HG03342 (cell line): ENCODE measurements around the gene CA7.
"Not testable (repeated sequence)": the region's sequence is repeated elsewhere in the genome, so short reads cannot be mapped to it uniquely, and the experiment has no call there.

Experiments
- ATAC-seq: cut with Tn5 transposase; IDR thresholded peaks from one replicate; pipeline ENCODE4 v1.9.1; 2021; ENCODE audit warnings: mild to moderate bottlenecking, moderate library complexity; ENCODE audit not compliant: unreplicated experiment

CA7 gene

DNA sequence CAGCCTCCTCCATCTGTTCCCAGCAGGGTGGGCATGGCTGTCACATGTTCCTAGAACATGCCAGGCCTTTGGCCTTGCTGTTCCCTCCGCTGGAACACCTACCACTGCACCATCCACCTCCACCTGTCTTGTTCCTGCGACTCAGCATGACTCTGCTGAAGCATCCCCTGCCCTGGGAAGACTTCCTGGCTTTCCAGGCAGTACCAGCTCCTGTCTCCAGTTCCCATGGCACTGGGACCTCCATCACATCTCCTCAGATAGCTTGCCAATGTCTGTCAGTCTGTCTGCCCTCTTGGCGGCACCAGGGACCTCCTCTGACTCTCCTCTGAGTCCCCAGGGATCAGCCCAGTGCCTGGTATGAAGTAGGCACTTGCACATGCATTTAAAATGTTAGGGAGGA is 51.8 kb downstream of the CA7 start:
- ATAC-seq = no peak

DNA sequence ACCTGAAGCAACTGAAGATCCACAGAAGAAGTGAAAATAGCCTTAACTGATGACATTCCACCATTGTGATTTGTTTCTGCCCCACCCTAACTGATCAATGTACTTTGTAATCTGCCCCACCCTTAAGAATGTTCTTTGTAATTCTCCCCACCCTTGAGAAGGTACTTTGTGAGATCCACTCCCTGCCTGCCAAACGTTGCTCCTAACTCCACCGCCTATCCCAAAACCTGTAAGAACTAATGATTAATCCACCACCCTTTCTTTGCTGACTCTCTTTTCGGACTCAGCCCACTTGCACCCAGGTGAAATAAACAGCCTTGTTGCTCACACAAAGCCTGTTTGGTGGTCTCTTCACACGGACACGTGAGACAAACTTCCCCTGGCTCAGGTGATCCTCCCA is 52.5 kb downstream of the CA7 start:
- not testable (repeated sequence) for ATAC-seq

DNA sequence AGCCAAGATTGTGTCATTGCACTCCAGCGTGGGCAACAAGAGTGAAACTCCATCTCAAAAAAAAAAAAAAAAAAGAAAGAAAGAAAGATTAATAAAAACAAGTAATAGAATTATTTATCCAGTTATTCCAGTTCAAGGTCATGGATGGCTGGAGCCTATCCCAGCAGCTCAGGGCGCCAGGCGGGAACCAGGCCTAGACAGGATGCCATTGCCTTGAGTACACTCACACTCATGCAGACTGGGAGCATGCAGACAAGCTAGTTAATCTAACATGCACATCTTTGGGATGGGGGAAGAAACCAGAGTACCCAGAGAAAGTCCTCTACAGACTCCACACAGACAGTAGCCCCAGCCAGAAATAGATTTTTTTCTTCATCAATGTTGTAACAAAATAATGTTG is 54.0 kb downstream of the CA7 start:
- ATAC-seq = no peak

DNA sequence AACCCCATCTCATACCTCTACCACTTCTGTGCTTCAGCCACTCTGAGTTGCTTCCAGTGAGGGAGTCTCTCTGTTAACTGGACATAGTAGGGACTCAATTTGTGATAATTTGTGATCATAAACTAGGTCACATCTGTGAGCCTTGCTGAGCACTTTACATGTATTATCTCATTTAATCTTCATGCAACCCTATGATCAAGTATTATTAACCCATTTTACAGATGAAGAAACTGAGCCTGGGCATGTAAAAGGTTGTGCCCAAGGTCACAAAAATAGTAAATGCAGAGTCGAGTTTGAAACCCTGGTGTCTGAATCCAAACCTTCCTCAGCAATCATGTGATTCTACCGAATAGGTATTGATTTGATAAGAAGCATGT is 54.7 kb downstream of the CA7 start:
- no peak for ATAC-seq

DNA sequence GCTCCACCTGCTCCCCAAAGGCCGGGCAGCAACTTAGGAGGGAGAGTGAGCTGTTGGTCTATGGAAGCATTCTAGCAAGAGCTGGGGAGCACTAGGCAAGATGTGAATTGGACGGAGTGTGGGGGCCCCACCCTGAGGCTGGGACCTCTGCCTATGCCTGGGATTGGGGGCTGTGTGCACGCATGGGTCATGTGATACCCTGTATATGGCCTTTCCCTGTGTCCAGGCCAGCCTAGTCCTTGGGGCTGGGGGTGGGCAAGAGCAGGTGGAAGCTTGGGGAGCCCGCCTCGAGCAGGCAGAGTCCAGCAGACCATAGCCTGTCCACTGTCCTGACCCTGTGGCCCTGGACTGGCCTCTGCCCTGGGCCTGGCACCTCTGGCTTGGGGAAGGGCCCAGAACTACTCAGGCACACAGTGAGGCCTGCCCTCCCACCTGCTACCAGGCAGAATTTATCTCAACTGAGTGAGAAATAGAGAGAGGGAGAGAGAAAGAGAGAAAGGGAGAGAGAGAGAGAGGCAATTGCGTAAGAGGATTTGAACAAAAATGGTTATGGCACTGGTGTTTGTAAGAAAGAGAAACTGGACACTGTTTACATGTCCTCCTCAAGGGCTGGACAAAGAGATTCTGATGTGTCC is 55.2 kb downstream of the CA7 start:
- ATAC-seq = no peak

DNA sequence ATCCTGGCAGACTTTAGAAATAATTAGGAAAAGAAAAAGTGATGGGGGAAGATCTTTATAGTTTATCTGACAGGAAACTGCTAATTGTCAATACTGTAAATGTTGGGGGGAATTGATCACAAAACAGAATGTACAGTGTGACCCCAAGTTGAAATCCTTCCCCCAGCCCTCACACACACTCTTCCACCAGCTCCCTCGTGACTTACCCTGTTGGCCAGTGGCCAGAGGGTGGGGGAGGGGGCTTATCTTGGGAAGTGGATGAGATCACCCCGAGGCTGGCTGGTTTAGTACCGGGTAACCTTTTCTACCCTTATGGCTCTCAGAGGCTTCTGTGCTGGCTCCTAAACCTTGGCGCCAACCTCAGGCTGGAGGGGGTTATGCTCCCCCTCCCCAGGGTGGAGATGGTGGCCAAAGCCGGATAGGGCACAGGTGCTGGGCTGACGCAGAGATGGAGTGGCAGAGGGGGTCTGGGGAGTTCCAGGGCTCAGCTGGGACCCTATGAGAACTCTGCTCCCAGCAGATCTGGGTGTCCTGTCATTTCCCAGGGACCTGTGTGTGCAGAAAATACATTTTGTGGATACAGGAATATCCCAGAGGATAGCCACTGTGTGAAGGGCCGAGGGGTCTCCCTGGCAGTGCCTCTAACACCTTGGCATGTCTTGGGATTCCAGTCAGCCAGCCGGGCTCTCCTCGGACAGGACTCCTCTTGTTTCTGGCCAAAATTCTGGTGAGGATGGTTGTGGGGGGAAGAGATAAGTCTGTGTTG is 55.9 kb downstream of the CA7 start:
- ATAC-seq = no peak

DNA sequence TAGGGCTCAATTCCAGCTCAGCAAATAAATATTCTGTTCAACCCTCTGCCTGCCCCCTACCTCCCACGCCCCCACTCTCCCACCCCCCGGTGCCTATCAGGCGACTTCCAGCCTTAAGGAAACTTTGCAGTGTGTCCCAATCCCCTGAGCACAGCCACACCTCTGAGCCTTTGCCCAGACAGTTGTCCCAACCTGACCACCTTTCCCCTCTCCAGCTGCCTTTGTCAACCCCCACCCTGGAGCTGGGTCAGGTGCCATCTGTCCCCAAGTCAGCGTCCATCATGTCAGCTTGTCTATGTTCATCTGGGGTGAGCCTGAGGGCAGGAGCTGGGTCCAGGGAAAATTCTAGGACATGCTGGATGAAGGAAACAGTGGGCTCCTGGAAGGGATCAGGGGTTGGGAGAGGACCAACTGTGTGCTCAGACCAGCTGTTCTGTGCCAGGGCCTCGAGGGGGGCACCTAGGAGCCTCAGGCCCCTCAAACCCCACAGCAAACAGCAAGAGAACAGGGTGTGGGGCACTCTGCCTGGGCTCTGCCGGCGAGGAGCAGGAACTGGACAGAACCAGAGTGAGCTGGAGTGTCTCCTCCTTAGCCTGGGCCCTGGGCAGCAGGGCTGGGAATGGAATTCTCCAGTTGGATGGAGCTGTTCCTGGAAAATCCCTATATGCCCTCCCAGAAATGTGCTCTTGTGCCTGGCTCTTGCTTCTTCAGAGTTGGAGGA is 56.7 kb downstream of the CA7 start:
- no peak for ATAC-seq

DNA sequence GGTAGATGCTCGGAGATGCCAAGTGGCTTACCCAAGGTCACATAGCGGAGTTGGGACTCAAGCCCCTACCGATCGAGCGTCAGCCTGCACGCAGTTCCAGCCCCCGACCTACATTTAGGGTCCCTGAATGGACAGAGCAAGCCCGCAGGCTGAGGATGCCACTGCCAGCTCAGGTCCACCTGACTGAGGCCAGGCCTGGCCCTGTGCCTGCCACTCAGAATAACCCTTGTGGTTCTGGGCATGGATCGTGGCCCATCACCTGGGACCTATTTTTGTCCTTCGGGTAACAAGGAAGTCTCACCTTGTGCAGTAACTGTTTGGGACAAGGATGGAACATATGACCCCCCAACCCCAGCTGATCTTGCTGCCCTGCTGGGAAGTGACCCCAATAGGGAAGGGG is 57.4 kb downstream of the CA7 start:
- no peak for ATAC-seq

DNA sequence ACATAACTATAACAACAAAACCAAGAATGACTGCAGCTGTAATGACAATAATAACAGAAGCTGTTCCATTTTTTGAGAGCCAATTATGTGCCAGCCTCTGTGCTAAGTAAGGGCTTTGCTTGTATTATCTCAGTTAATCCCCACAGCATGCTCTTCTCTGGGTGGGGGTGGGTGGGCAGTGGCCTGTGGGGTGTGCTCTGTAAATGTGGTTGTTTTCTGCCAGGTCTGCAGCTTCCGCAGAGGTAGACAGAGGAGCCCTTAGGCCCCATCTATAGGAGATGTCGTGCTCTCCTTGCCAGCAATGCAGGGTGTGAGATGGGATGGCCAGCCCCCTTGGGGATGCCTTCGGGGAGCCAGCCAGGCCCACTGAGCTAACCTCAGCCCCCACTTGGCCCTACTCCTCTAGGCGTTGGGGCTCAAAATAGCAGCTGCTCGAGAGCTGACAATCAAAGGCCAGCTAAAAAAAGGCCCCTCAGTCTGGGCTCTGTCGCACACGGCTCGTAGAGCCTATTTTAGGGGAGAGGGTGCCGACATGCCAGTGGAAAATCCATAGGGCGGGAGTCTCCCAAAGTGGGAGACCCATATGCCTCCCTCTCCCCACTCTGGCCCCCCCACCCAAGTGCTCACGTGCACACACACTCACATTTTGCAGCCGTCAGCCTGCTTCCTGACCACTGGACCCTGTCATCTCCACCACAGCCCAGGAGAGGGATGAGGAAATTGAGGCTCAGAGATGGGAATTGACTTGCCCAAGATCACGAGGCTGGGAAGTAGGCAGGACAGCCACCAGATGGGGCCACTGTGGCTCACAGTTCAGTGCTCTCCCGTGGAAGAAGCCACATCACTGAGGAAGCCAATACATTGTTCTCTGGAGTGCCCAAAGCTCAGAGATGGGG is 58.7 kb downstream of the CA7 start:
- no peak for ATAC-seq
